Esophagus muscularis mucosa (tissue), 4 donors: ENCODE data around the gene OTOS. TPM values are rescaled to one million over a fixed set of nuclear protein-coding genes. Genes with fewer than 3 reads are reported as not detected.

Experiments
- DNase-seq: peaks from one replicate; pipeline ENCODE4 v3.0.0-alpha.2; 2017; ENCODE audit errors: extremely low spot score
- H3K27ac ChIP-seq, 4 donors: fragments of 200-600 bp; sonication (generic); replicated peaks in 1 of 4; 1 replicate in 3 of 4; 2 replicates in 1 of 4; pipeline ENCODE4 v1.5.1; 2016 to 2019; ENCODE audit warnings: mild to moderate bottlenecking in 1 of 4
- H3K27me3 ChIP-seq, 4 donors: fragments of 200-600 bp; sonication (generic); one replicate each; pipeline versions ENCODE4 v1.5.1 to v1.6.0; 2016 to 2019
- H3K36me3 ChIP-seq, 4 donors: fragments of 200-600 bp; sonication (generic); one replicate each; pipeline ENCODE4 v1.5.1; 2016 to 2019
- H3K4me1 ChIP-seq, 4 donors: fragments of 200-600 bp; sonication (generic); one replicate each; pipeline ENCODE4 v1.5.1; 2016 to 2019
- H3K4me3 ChIP-seq, 4 donors: fragments of 200-600 bp; sonication (generic); 1 replicate in 2 of 4; 2 replicates in 2 of 4; pipeline ENCODE4 v1.5.1; 2016 to 2019; ENCODE audit warnings: mild to moderate bottlenecking in 4 of 4, moderate library complexity in 1 of 4
- H3K9me3 ChIP-seq, 4 donors: fragments of 200-600 bp; sonication (generic); 1 replicate in 3 of 4; 2 replicates in 1 of 4; pipeline ENCODE4 v1.5.1; 2016 to 2019
- EP300 ChIP-seq: sonication (generic); formaldehyde crosslinking; IDR thresholded peaks from one replicate; pipeline ENCODE4 v1.6.1; 2017; ENCODE audit warnings: antibody characterized with exemption
- POLR2A ChIP-seq: fragments of 450-650 bp; IDR thresholded peaks from one replicate; pipeline ENCODE4 v1.6.1; 2017; ENCODE audit warnings: antibody characterized with exemption, moderate library complexity, mild to moderate bottlenecking, low read depth
- POLR2AphosphoS5 ChIP-seq, 2 donors: sonication (generic); formaldehyde crosslinking; IDR thresholded peaks; one replicate each; pipeline ENCODE4 v1.6.1; 2017; ENCODE audit warnings: antibody characterized with exemption in 2 of 2
- WGBS: methylation state at CpG from one replicate; pipeline ENCODE4 v1.1.5; 2018; 5-methylcytosine and 5-hydroxymethylcytosine counted together
- intact Hi-C: fragments of 100-400 bp; cut with DNase I; formaldehyde crosslinking; loops from one replicate; pipeline ENCODE4 v1.15.1; 2023
- total RNA-seq, 4 donors: library from RNA; depleted of rRNA; stranded (reverse); fragments of >200 nt; gene quantifications; one replicate each; pipeline versions ENCODE4 v1.1.0 to v1.2.1, GENCODE V29; 2016
- TF ChIP-seq, protein P1 (sequence below), 3 experiments: fragments of 200-600 bp in 2 of 3; fragments of 450-650 bp in 1 of 3; sonication (generic) in 2 of 3; IDR thresholded peaks; one replicate each; pipeline ENCODE4 v1.5.1; 2017 to 2019; ENCODE audit warnings: antibody characterized with exemption in 3 of 3, mild to moderate bottlenecking in 2 of 3, moderate library complexity in 1 of 3

The OTOS gene
- total RNA-seq, 4 donors from 2014 or later = not detected

DNA sequence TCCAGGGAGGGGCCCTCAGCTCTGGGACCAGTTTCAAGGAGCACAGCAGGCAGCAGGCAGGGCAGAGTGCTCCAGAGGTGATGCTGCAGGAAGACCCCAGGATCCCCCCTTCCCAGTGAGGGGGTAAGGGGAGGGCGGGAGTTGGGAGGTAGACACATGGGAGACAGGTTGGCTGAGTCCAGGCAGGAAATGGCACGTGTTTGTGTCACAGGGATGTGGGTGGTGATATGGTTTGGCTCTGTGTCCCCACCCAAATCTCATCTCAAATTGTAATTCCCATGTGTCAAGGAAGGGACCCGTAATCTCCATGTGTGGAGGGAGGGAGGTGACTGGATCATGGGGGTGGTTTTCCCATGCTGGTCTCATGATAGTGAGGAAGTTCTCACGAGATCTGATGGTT lies 25.2 kb upstream of the OTOS start:
- intact Hi-C loops = no loop called here
- no peak for DNase-seq
- Histone ChIP-seq H3K9me3 (no peaks in the 10 kb centered on the region), H3K27ac (no peak overlapping the region), H3K4me3 (no peak overlapping the region), H3K4me1 (no peaks in the 10 kb centered on the region), H3K36me3 (no peaks in the 10 kb centered on the region), H3K27me3 (peaks cover 0 to 68% (median 0%) of the 10 kb centered on the region in 4 donors)
- WGBS = 48% methylated on average over 4 of the region's 4 CpGs
- TF ChIP-seq EP300 = no peak
- no peak for TF ChIP-seq POLR2A
- TF ChIP-seq POLR2AphosphoS5 (IDR thresholded peaks at IDR 0.05) = no peak
- TF ChIP-seq, protein P1, sequence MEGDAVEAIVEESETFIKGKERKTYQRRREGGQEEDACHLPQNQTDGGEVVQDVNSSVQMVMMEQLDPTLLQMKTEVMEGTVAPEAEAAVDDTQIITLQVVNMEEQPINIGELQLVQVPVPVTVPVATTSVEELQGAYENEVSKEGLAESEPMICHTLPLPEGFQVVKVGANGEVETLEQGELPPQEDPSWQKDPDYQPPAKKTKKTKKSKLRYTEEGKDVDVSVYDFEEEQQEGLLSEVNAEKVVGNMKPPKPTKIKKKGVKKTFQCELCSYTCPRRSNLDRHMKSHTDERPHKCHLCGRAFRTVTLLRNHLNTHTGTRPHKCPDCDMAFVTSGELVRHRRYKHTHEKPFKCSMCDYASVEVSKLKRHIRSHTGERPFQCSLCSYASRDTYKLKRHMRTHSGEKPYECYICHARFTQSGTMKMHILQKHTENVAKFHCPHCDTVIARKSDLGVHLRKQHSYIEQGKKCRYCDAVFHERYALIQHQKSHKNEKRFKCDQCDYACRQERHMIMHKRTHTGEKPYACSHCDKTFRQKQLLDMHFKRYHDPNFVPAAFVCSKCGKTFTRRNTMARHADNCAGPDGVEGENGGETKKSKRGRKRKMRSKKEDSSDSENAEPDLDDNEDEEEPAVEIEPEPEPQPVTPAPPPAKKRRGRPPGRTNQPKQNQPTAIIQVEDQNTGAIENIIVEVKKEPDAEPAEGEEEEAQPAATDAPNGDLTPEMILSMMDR (IDR thresholded peaks at IDR 0.05) = no peak

DNA sequence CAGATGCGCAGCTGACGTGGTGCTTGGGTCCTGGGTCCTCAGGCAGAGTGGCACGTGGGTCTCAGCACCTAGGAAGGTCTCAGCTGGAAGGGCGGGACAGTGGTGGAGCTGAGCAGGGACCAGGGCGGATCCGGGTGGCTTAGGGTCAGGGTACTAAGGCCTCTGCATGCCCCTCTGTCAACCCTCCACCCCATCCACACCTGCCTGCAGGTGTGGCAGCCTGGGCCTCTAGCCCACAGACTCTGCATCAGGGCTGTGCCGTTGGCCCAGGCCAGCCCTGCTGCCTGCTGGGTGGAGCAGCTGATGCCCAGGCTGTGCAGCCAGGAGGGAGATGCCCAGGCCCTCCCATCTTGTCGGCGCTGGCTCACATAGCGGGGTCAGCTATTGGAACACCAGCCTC lies 24.6 kb upstream of the OTOS start:
- WGBS = 93% methylated on average over 6 of the region's 10 CpGs
- Histone ChIP-seq H3K36me3 (no peaks in the 10 kb centered on the region), H3K27me3 (peaks cover 0 to 68% (median 0%) of the 10 kb centered on the region in 4 donors), H3K4me3 (no peak overlapping the region), H3K27ac (no peak overlapping the region), H3K9me3 (no peaks in the 10 kb centered on the region), H3K4me1 (no peaks in the 10 kb centered on the region)
- intact Hi-C loops = no loop called here
- DNase-seq = no peak
- TF ChIP-seq, protein P1 (IDR thresholded peaks at IDR 0.05) = no peak
- TF ChIP-seq POLR2AphosphoS5 (IDR thresholded peaks at IDR 0.05) (no peak), POLR2A (no peak), EP300 (no peak)

DNA sequence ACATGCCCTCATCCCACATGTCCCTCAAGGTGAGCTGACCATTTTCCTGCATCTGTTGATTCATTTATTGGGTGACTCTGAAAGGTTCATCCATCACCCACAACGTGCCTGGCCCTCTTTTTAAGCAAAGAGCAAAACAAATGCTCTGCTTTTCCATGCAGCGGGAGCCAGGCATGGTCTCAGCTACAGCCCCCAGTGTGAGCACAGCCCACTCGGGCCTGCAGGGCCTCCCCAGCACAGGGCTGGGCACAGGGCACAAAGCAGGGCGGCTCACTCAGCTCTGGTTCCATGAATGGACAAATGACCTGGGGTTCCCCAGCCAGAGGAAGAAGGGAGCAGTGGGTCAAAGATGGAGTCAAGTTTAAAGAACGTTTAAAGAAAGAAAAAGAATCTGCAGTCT lies 24.1 kb upstream of the OTOS start:
- intact Hi-C loops = no loop called here
- peaks cover 0 to 68% (median 0%) of the 10 kb centered on the region in 4 donors for H3K27me3 ChIP-seq
- no peak for DNase-seq
- TF ChIP-seq, protein P1 (IDR thresholded peaks at IDR 0.05) = no peak
- TF ChIP-seq POLR2A (no peak), EP300 (no peak), POLR2AphosphoS5 (IDR thresholded peaks at IDR 0.05) (no peak)
- H3K9me3 ChIP-seq = no peaks in the 10 kb centered on the region
- 34% methylated on average over 5 of the region's 5 CpGs for WGBS
- no peak overlapping the region for H3K27ac ChIP-seq
- H3K4me1 ChIP-seq = no peaks in the 10 kb centered on the region
- H3K36me3 ChIP-seq = no peaks in the 10 kb centered on the region
- no peak overlapping the region for H3K4me3 ChIP-seq

DNA sequence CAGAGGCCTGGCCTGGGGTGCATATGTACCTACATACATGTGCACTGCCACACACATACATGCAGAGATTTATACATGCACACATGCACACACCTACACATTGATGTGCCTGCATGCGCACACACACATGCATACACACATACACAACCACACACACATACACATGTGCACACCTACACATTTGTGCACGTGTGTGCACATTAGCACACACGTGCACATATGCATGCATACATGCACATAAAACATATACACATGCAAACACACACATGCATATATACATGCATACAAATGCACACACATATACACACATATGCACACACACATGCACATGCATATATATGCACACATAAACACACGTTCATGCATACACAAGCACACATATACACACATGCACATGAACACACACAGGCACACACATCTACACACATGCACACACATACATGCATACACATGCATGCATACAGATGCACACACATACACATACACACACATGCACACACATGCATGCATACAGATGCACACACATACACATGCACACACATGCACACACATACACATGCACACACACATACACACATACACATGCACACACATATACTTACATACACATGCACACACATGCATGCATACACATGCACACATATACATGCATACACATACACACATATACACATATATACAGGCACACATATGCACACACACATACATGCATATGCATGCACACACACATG lies 23.6 kb upstream of the OTOS start:
- Histone ChIP-seq H3K27me3 (peaks cover 0 to 66% (median 0%) of the 10 kb centered on the region in 4 donors), H3K27ac (no peak overlapping the region), H3K4me1 (no peaks in the 10 kb centered on the region), H3K36me3 (no peaks in the 10 kb centered on the region), H3K9me3 (no peaks in the 10 kb centered on the region), H3K4me3 (no peak overlapping the region)
- no peak for DNase-seq
- intact Hi-C loops = no loop called here
- WGBS = 92% methylated on average over 4 of the region's 4 CpGs
- TF ChIP-seq POLR2A (no peak), POLR2AphosphoS5 (IDR thresholded peaks at IDR 0.05) (no peak), EP300 (no peak)
- TF ChIP-seq, protein P1 (IDR thresholded peaks at IDR 0.05) = no peak
